Activated CD4-positive, alpha-beta T cell treated with anti-CD3 and anti-CD28 coated beads for 36 hours (primary cell): Measurements from ENCODE around the gene RAMP3. TPM values are rescaled to one million over a fixed set of nuclear protein-coding genes. Genes with fewer than 3 reads are reported as not detected.

Experiments
- ATAC-seq: fragments of 200-7000 bp; cut with Tn5 transposase; one replicate; pipeline ENCODE4 v1.10.0; 2021; ENCODE audit warnings: mild to moderate bottlenecking, moderate library complexity
- CTCF ChIA-PET: fragments of 350-600 bp; sonication (Branson Sonifier 250); formaldehyde crosslinking; loops from one replicate; lab custom pipeline; 2021; ENCODE audit warnings: antibody characterized with exemption; lab: Charles Lee
- POLR2A ChIA-PET: fragments of 350-600 bp; sonication (Branson Sonifier 250); formaldehyde crosslinking; loops from one replicate; lab custom pipeline; 2021; ENCODE audit warnings: antibody characterized with exemption, inconsistent platforms; lab: Charles Lee
- DNase-seq: peaks from one replicate; pipeline ENCODE4 v3.0.0-alpha.2; 2020
- H3K27ac Mint-ChIP-seq: one replicate; pipeline ENCODE4 v1.8.0; 2021; ENCODE audit warnings: mixed read lengths
- H3K27me3 Mint-ChIP-seq: one replicate; pipeline ENCODE4 v1.8.0; 2021; ENCODE audit warnings: mixed read lengths
- H3K36me3 Mint-ChIP-seq: one replicate; pipeline ENCODE4 v1.8.0; 2021; ENCODE audit warnings: low read depth, mixed read lengths
- H3K4me1 Mint-ChIP-seq: one replicate; pipeline ENCODE4 v1.8.0; 2021; ENCODE audit warnings: mixed read lengths
- H3K4me3 Mint-ChIP-seq: one replicate; pipeline ENCODE4 v1.8.0; 2021; ENCODE audit warnings: mild to moderate bottlenecking, moderate library complexity, mixed read lengths
- H3K9me3 Mint-ChIP-seq: one replicate; pipeline ENCODE4 v1.8.0; 2021; ENCODE audit warnings: low read depth, mixed read lengths
- intact Hi-C, 2 experiments: fragments of 100-400 bp; cut with DNase I in 1 of 2; cut with micrococcal nuclease in 1 of 2; formaldehyde crosslinking; loops; one replicate each; pipeline versions ENCODE4 v1.14.2 to v1.15.1; 2022 to 2024; cut with DNase I, micrococcal nuclease
- total RNA-seq, 2 experiments: library from RNA; stranded (reverse); gene quantifications; one replicate each; pipeline ENCODE4 v1.2.3, GENCODE V29; 2021

RAMP3 gene
- total RNA-seq, 2 experiments from 2014 or later = not detected

- POLR2A ChIA-PET = interaction anchor here (0.5 kb wide), 1 partner anchor 10 kb away, joined by 4 read pairs; no protein-coding TSS in a partner anchor
Measured at GRCh38 chr7:45119550-45119949, 38.0 kb upstream of the RAMP3 start.

GRCh38 chr7:45122975-45123860, 34.4 kb upstream of the RAMP3 start:
- POLR2A ChIA-PET = no interaction called here
- peak overlapping the region; percentile 78 for H3K27ac Mint-ChIP-seq
- no peaks in the 10 kb centered on the region for H3K27me3 Mint-ChIP-seq
- H3K36me3 Mint-ChIP-seq = no peaks in the 10 kb centered on the region
- ATAC-seq = no peak
- no peaks in the 10 kb centered on the region for H3K9me3 Mint-ChIP-seq
- H3K4me3 Mint-ChIP-seq = no peak overlapping the region
- CTCF ChIA-PET = interaction anchor here (0.6 to 2.3 kb wide), 4 partner anchors 11 to 266 kb away, joined by 3 to 9 read pairs (median 6); partner anchors contain the start of gene TBRG4
- no peak for DNase-seq
- peaks cover 8% of the 10 kb centered on the region for H3K4me1 Mint-ChIP-seq
- intact Hi-C loops = no loop called here

More at GRCh38 chr7:45119550-45119949, 38.0 kb upstream of the RAMP3 start:
- DNase-seq (no peak), ATAC-seq (no peak)
- CTCF ChIA-PET = interaction anchor here (1.0 kb wide), 1 partner anchor 16 kb away, joined by 4 read pairs; no protein-coding TSS in a partner anchor
- H3K9me3 Mint-ChIP-seq = no peaks in the 10 kb centered on the region
- no peaks in the 10 kb centered on the region for H3K36me3 Mint-ChIP-seq
- no peaks in the 10 kb centered on the region for H3K27me3 Mint-ChIP-seq
- H3K27ac Mint-ChIP-seq = no peak overlapping the region
- intact Hi-C loops = no loop called here
- peaks cover 8% of the 10 kb centered on the region for H3K4me1 Mint-ChIP-seq
- H3K4me3 Mint-ChIP-seq = no peak overlapping the region

- Mint-ChIP-seq H3K27ac (no peak overlapping the region), H3K4me1 (peaks cover 8% of the 10 kb centered on the region), H3K36me3 (no peaks in the 10 kb centered on the region), H3K4me3 (no peak overlapping the region), H3K27me3 (no peaks in the 10 kb centered on the region), H3K9me3 (no peaks in the 10 kb centered on the region)
- ChIA-PET POLR2A (no interaction called here), CTCF (interaction anchor here (0.6 to 2.3 kb wide), 7 partner anchors 10 to 457 kb away, joined by 3 to 8 read pairs (median 4); partner anchors contain the start of gene TBRG4)
- intact Hi-C loops = no loop called here
- no peak for DNase-seq
- ATAC-seq = no peak
Measured at GRCh38 chr7:45123913-45124710, 33.5 kb upstream of the RAMP3 start.

DNA sequence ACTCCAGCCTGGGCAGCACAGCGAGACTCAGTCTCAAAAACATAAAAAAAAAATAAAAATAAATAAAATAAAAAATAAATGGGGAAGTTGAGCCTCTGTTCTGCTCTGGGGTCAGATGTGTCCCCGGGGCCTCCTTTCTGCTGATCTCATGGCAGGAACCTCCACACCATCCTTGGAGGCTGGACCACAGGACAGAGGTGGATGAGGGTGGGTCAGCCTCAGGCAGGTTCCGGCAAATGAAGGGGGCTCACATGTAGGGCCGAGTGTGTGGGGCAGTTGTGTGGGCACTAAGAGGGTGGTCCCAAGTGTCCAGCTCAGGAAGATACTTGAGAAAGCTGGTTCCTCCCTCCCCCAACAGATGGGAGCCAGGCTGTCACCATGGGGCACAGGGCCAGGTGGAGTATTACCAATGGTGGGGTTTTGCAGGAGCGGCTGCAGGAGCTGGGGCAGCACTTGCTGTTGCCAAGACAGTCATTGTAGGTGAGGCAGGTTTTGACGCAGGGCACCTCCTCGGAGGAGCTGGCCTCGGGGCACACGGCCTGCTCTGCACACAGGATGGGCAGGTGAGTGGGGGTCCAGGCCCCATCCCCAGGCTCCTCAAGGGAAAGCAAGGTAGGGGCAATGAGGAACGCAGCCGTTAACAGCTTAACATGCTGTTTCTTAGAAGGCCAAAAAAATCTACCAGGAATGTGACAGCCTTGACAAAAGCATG, 32.2 kb upstream of the RAMP3 start:
- DNase-seq = no peak
- H3K4me1 Mint-ChIP-seq = peaks cover 8% of the 10 kb centered on the region
- no peak overlapping the region for H3K27ac Mint-ChIP-seq
- no peaks in the 10 kb centered on the region for H3K36me3 Mint-ChIP-seq
- ChIA-PET POLR2A (no interaction called here), CTCF (interaction anchor here (0.5 to 2.1 kb wide), 7 partner anchors 11 to 218 kb away, joined by 3 to 8 read pairs (median 3); no protein-coding TSS in a partner anchor)
- H3K4me3 Mint-ChIP-seq = no peak overlapping the region
- no peaks in the 10 kb centered on the region for H3K27me3 Mint-ChIP-seq
- no peak for ATAC-seq
- no peaks in the 10 kb centered on the region for H3K9me3 Mint-ChIP-seq
- intact Hi-C loops = no loop called here

- intact Hi-C loops = no loop called here
- no peaks in the 10 kb centered on the region for H3K27me3 Mint-ChIP-seq
- peaks cover 8% of the 10 kb centered on the region for H3K4me1 Mint-ChIP-seq
- ChIA-PET CTCF (interaction anchor here (0.6 to 2.1 kb wide), 2 partner anchors 10 to 28 kb away, joined by 3 to 8 read pairs; no protein-coding TSS in a partner anchor), POLR2A (no interaction called here)
- H3K4me3 Mint-ChIP-seq = no peak overlapping the region
- no peak for ATAC-seq
- no peaks in the 10 kb centered on the region for H3K36me3 Mint-ChIP-seq
- H3K27ac Mint-ChIP-seq = no peak overlapping the region
- H3K9me3 Mint-ChIP-seq = no peaks in the 10 kb centered on the region
- DNase-seq = no peak
Measured at GRCh38 chr7:45126201-45126600, 31.4 kb upstream of the RAMP3 start.

GRCh38 chr7:45126920-45127319, 30.7 kb upstream of the RAMP3 start:
- ChIA-PET POLR2A (no interaction called here), CTCF (no interaction called here)
- Mint-ChIP-seq H3K36me3 (no peaks in the 10 kb centered on the region), H3K9me3 (no peaks in the 10 kb centered on the region), H3K27ac (no peak overlapping the region), H3K27me3 (no peaks in the 10 kb centered on the region), H3K4me1 (peaks cover 8% of the 10 kb centered on the region), H3K4me3 (no peak overlapping the region)
- intact Hi-C loops = no loop called here
- ATAC-seq (no peak), DNase-seq (no peak)

GRCh38 chr7:45129181-45129800, 28.3 kb upstream of the RAMP3 start:
- intact Hi-C loops = no loop called here
- Mint-ChIP-seq H3K27me3 (no peaks in the 10 kb centered on the region), H3K9me3 (no peaks in the 10 kb centered on the region), H3K27ac (no peak overlapping the region), H3K36me3 (no peaks in the 10 kb centered on the region), H3K4me1 (no peaks in the 10 kb centered on the region), H3K4me3 (no peak overlapping the region)
- ChIA-PET CTCF (no interaction called here), POLR2A (no interaction called here)
- DNase-seq (no peak), ATAC-seq (no peak)

GRCh38 chr7:45129906-45130305, 27.7 kb upstream of the RAMP3 start:
- H3K9me3 Mint-ChIP-seq = no peaks in the 10 kb centered on the region
- H3K27me3 Mint-ChIP-seq = no peaks in the 10 kb centered on the region
- no peak for ATAC-seq
- POLR2A ChIA-PET = no interaction called here
- H3K4me1 Mint-ChIP-seq = no peaks in the 10 kb centered on the region
- H3K36me3 Mint-ChIP-seq = no peaks in the 10 kb centered on the region
- no peak for DNase-seq
- CTCF ChIA-PET = interaction anchor here (0.5 kb wide), 1 partner anchor 152 kb away, joined by 3 read pairs; no protein-coding TSS in a partner anchor
- no peak overlapping the region for H3K4me3 Mint-ChIP-seq
- no peak overlapping the region for H3K27ac Mint-ChIP-seq
- intact Hi-C loops = no loop called here

DNA sequence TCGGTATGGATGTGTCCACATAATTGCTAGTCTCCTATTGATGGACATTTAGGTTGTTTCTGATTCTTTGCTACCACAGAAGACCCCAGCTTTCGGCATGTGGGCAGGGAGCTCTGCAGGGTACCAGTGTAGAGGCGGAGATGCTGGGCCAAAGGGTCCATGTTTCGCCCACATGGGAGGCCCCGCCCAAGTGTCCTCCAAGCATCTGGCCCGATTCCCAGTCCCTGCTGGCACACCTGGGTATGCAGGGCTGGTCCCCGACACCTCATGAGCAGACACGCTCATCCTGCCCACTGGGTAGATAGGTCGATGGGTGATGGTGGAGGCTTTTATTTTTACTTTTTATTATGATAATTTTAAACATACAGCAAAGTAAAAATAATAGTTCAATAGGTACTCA, 26.7 kb upstream of the RAMP3 start:
- CTCF ChIA-PET = interaction anchor here (0.8 to 2.0 kb wide), 2 partner anchors 157 to 218 kb away, joined by 3 to 6 read pairs; no protein-coding TSS in a partner anchor
- no peaks in the 10 kb centered on the region for H3K36me3 Mint-ChIP-seq

GRCh38 chr7:45131891-45132290, 25.7 kb upstream of the RAMP3 start:
- DNase-seq (no peak), ATAC-seq (no peak)
- ChIA-PET POLR2A (no interaction called here), CTCF (interaction anchor here (2.0 kb wide), 1 partner anchor 158 kb away, joined by 6 read pairs; no protein-coding TSS in a partner anchor)
- Mint-ChIP-seq H3K36me3 (no peaks in the 10 kb centered on the region), H3K4me3 (no peak overlapping the region), H3K9me3 (no peaks in the 10 kb centered on the region), H3K27ac (no peak overlapping the region), H3K4me1 (peaks cover 8% of the 10 kb centered on the region), H3K27me3 (no peaks in the 10 kb centered on the region)
- intact Hi-C loops = no loop called here

More for the DNA sequence above, 26.7 kb upstream of the RAMP3 start:
- no peaks in the 10 kb centered on the region for H3K27me3 Mint-ChIP-seq
- no peak for DNase-seq
- POLR2A ChIA-PET = interaction anchor here (0.6 to 0.7 kb wide), 2 partner anchors 27 to 66 kb away, joined by 3 read pairs; no protein-coding TSS in a partner anchor
- no peak for ATAC-seq
- H3K27ac Mint-ChIP-seq = no peak overlapping the region
- H3K4me3 Mint-ChIP-seq = no peak overlapping the region
- H3K4me1 Mint-ChIP-seq = peaks cover 4% of the 10 kb centered on the region
- intact Hi-C loops = no loop called here
- no peaks in the 10 kb centered on the region for H3K9me3 Mint-ChIP-seq
